Suprapubic skin (tissue), 4 donors: ENCODE data around the gene GUCY1A2. TPM values are rescaled to one million over a fixed set of nuclear protein-coding genes. Genes with fewer than 3 reads are reported as not detected.

ENCODE experiments used
- DNase-seq, 2 donors: peaks; one replicate each; pipeline ENCODE4 v3.0.0-alpha.2; 2019; ENCODE audit warnings: low spot score in 2 of 2
- H3K27ac ChIP-seq: fragments of 200-600 bp; sonication (generic); one replicate; pipeline ENCODE4 v1.5.1; 2019
- H3K27me3 ChIP-seq: fragments of 200-600 bp; sonication (generic); one replicate; pipeline ENCODE4 v1.5.1; 2019
- H3K36me3 ChIP-seq: fragments of 200-600 bp; sonication (generic); one replicate; pipeline ENCODE4 v1.5.1; 2019
- H3K4me1 ChIP-seq: fragments of 200-600 bp; sonication (generic); one replicate; pipeline ENCODE4 v1.5.1; 2019
- H3K4me3 ChIP-seq: fragments of 200-600 bp; sonication (generic); one replicate; pipeline ENCODE4 v1.5.1; 2019; ENCODE audit warnings: mild to moderate bottlenecking
- H3K9me3 ChIP-seq: fragments of 200-600 bp; sonication (generic); one replicate; pipeline ENCODE4 v1.5.1; 2019
- EP300 ChIP-seq: sonication (generic); formaldehyde crosslinking; IDR thresholded peaks from one replicate; pipeline ENCODE4 v1.6.1; 2017; ENCODE audit warnings: antibody characterized with exemption
- POLR2A ChIP-seq, 2 donors: fragments of 450-650 bp; IDR thresholded peaks; one replicate each; pipeline ENCODE4 v1.6.1; 2017; ENCODE audit warnings: antibody characterized with exemption in 2 of 2, mild to moderate bottlenecking in 2 of 2, moderate library complexity in 2 of 2
- POLR2AphosphoS5 ChIP-seq, 3 donors: sonication (generic); formaldehyde crosslinking; IDR thresholded peaks; one replicate each; pipeline ENCODE4 v1.6.1; 2017; ENCODE audit warnings: antibody characterized with exemption in 3 of 3
- WGBS: methylation state at CpG from one replicate; pipeline ENCODE4 v1.1.5; 2018; 5-methylcytosine and 5-hydroxymethylcytosine counted together
- total RNA-seq, 4 donors: library from RNA; depleted of rRNA; stranded (reverse); fragments of >200 nt; gene quantifications; one replicate each; pipeline ENCODE4 v1.1.0, GENCODE V29; 2016
- TF ChIP-seq, protein P1 (sequence below), 2 donors: fragments of 200-600 bp in 1 of 2; fragments of 450-650 bp in 1 of 2; sonication (generic) in 1 of 2; IDR thresholded peaks; one replicate each; pipeline ENCODE4 v1.5.1; 2016 to 2019; ENCODE audit warnings: antibody characterized with exemption in 2 of 2, mild to moderate bottlenecking in 1 of 2, moderate library complexity in 1 of 2

GUCY1A2 gene
- total RNA-seq, 4 donors from 2014 or later, result 0.49 to 2.7 (median 1.2) TPM

DNA sequence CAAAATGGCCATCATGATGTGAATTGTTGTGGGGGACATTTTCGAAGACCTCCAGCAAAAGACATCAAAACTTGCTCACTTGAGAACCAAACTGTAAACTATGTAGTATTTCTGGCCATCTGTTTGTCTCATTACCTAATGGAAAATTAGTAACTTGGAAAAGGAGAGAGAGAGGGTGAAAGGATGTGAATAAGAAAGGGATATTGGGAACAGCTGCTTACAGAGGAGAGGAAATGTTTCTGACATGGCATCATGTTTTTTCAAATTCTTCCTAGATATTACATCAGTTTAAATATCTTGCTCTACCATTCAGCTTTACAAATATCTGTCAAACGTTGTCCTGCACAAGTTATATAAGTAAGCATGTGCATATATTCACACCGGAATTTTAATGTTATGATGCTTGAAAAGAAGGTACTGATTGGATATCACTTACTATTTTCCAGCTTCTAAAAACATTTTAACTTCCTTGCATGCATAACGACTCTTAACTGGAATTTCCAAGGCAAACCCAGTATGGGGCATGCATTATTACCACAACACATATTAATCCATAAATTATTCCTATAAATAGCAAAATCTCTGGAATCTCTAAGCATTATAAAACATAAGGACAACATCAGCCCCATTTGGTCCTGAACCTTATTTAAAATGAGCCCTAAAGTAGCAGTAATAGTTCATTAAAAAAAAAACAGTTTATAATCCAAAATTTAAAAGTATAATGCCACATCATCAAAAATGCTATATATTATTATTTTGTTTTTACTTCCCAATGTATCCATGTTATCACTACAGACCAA is 20.0 kb downstream of the GUCY1A2 start:
- 59% methylated on average over 4 of the region's 4 CpGs for WGBS
- H3K4me1 ChIP-seq, result no peaks in the 10 kb centered on the region
- no peaks in the 10 kb centered on the region for H3K27me3 ChIP-seq
- H3K27ac ChIP-seq, result no peak overlapping the region
- no peak for DNase-seq
- TF ChIP-seq POLR2A (IDR thresholded peaks at IDR 0.05) (no peak), EP300 (no peak), POLR2AphosphoS5 (IDR thresholded peaks at IDR 0.05) (no peak)
- TF ChIP-seq, protein P1, sequence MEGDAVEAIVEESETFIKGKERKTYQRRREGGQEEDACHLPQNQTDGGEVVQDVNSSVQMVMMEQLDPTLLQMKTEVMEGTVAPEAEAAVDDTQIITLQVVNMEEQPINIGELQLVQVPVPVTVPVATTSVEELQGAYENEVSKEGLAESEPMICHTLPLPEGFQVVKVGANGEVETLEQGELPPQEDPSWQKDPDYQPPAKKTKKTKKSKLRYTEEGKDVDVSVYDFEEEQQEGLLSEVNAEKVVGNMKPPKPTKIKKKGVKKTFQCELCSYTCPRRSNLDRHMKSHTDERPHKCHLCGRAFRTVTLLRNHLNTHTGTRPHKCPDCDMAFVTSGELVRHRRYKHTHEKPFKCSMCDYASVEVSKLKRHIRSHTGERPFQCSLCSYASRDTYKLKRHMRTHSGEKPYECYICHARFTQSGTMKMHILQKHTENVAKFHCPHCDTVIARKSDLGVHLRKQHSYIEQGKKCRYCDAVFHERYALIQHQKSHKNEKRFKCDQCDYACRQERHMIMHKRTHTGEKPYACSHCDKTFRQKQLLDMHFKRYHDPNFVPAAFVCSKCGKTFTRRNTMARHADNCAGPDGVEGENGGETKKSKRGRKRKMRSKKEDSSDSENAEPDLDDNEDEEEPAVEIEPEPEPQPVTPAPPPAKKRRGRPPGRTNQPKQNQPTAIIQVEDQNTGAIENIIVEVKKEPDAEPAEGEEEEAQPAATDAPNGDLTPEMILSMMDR (IDR thresholded peaks at IDR 0.05), result no peak
- no peaks in the 10 kb centered on the region for H3K36me3 ChIP-seq
- no peak overlapping the region for H3K4me3 ChIP-seq
- no peaks in the 10 kb centered on the region for H3K9me3 ChIP-seq

DNA sequence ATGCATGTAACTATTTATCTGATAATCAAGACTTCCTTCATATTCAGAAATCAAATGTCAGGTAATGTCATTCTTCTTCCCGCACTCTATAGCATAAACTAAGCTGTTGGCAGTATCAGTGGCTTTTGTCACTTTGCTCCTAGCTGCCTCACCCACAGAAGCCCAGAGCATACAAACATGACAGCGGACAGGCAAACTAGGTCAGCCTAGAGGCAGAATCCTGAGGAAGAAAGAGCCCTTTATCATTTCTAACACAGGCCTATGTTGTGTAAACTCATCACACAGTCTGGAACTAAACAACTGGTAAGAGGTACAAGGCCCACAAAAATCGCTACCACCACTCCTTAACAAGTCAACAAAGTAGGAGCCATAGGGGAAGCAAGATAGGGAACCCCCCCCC is 21.0 kb downstream of the GUCY1A2 start:
- TF ChIP-seq EP300, result no peak
- TF ChIP-seq POLR2A (IDR thresholded peaks at IDR 0.05), result no peak
- no peak for TF ChIP-seq POLR2AphosphoS5 (IDR thresholded peaks at IDR 0.05)
- TF ChIP-seq, protein P1 (IDR thresholded peaks at IDR 0.05), result no peak
- H3K9me3 ChIP-seq, result no peaks in the 10 kb centered on the region
- DNase-seq, result no peak
- WGBS, result 72% methylated on average over 3 of the region's 3 CpGs
- no peaks in the 10 kb centered on the region for H3K27me3 ChIP-seq
- no peaks in the 10 kb centered on the region for H3K36me3 ChIP-seq
- H3K4me3 ChIP-seq, result no peak overlapping the region
- no peaks in the 10 kb centered on the region for H3K4me1 ChIP-seq
- H3K27ac ChIP-seq, result no peak overlapping the region

DNA sequence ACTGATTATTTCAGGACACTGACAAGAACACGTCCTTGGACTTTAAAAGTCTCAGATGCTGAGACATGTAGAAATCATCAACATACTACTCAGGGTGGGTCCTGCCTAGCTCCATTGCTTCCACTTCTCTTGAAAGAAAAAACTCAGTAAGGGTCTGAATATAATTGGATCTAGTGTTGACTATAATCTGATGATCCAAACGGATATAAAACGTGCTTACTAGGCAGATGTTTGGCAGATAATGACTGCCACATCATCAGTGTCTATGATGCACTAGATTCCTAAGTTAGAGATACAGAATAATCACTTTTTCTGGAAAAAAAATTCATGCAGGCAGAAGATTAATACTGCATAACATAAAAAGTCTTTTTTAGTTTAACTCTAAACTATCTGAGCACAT is 21.6 kb downstream of the GUCY1A2 start:
- Histone ChIP-seq H3K4me1 (no peaks in the 10 kb centered on the region), H3K27ac (no peak overlapping the region), H3K4me3 (no peak overlapping the region), H3K9me3 (no peaks in the 10 kb centered on the region), H3K36me3 (no peaks in the 10 kb centered on the region), H3K27me3 (no peaks in the 10 kb centered on the region)
- 45% methylated on average over 3 of the region's 3 CpGs for WGBS
- TF ChIP-seq, protein P1 (IDR thresholded peaks at IDR 0.05), result no peak
- TF ChIP-seq EP300 (no peak), POLR2AphosphoS5 (IDR thresholded peaks at IDR 0.05) (no peak), POLR2A (IDR thresholded peaks at IDR 0.05) (no peak)
- no peak for DNase-seq

GRCh38 chr11:106990331-106990730 is 27.9 kb downstream of the GUCY1A2 start:
- WGBS, result 64% methylated on average over 10 of the region's 10 CpGs
- no peak for TF ChIP-seq POLR2A (IDR thresholded peaks at IDR 0.05)
- no peak for TF ChIP-seq EP300
- no peak for TF ChIP-seq POLR2AphosphoS5 (IDR thresholded peaks at IDR 0.05)
- TF ChIP-seq, protein P1 (IDR thresholded peaks at IDR 0.05), result no peak
- Histone ChIP-seq H3K4me3 (no peak overlapping the region), H3K9me3 (no peaks in the 10 kb centered on the region), H3K4me1 (peaks cover 16% of the 10 kb centered on the region), H3K36me3 (no peaks in the 10 kb centered on the region), H3K27ac (no peak overlapping the region), H3K27me3 (no peaks in the 10 kb centered on the region)
- no peak for DNase-seq

GRCh38 chr11:106989078-106989455 is 29.2 kb downstream of the GUCY1A2 start:
- TF ChIP-seq POLR2AphosphoS5 (IDR thresholded peaks at IDR 0.05), result no peak
- TF ChIP-seq EP300, result no peak
- TF ChIP-seq POLR2A (IDR thresholded peaks at IDR 0.05), result no peak
- TF ChIP-seq, protein P1 (IDR thresholded peaks at IDR 0.05), result no peak
- DNase-seq, result no peak
- H3K27ac ChIP-seq, result peak overlapping the region; percentile 36
- no peaks in the 10 kb centered on the region for H3K36me3 ChIP-seq
- peaks cover 16% of the 10 kb centered on the region for H3K4me1 ChIP-seq
- H3K4me3 ChIP-seq, result no peak overlapping the region
- H3K9me3 ChIP-seq, result no peaks in the 10 kb centered on the region
- no peaks in the 10 kb centered on the region for H3K27me3 ChIP-seq
- 53% methylated on average over 1 of the region's 1 CpG for whole genome bisulfite sequencing
